ENCODE data around the gene FAM151A.

FAM151A gene

DNA sequence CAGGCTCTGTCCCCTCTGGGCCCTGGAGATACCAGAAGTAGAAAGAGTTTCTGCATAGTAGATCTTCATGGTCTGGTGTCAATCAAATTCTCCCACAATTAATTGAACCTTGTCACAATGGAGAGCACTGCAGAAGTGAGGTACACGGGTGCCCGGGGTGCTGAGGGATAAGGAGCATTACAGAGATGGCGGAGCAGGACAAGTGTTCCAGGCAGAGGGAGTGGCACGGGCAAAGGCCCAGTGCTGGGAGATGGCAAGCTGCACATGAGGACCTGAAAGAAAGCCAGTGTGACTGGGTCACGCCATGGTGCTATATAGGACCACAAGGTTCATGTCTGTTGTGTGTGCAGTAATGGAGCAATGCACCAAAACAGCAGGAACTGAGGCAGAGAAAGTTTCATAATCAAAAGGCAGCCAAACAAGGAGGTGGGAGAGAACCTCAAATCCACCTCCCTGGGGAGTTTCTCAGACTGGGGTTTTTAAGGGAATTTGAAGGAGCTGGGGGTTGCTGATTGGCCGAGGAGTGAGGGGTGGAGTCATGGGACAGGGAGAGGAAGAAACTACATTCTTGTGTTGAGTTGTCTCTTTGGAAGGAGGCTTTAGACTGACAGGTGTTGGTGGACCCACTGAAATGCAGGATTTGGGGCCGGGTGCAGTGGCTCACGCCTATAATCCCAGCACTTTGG is 47.6 kb downstream of the FAM151A start:
- no peak for DNase-seq

DNA sequence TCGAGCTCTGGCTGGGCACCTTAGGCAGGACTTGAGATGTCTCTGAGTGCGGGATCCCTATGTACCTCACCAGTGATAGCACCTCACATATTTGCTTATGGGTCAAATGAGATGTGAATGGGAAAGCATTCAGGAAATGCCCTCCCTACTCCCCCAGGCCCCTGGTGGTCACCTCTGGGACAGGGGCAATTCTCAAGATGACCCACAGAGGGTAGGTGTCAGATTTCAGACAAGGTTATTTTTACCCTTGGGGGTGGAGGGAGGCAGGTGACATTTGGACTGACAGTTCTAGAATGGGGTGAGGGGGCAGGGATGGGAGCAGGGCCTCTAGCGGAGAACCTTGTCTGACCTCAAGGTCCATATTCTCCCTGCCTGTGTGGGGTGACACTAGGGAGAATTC is 48.2 kb downstream of the FAM151A start:
- no peak for DNase-seq

GRCh38 chr1:54574158-54574778 is 49.1 kb downstream of the FAM151A start:
- no peak for DNase-seq

- DNase-seq = no peak
These were observed 50.8 kb downstream of the FAM151A start for GRCh38 chr1:54572542-54572850.

DNA sequence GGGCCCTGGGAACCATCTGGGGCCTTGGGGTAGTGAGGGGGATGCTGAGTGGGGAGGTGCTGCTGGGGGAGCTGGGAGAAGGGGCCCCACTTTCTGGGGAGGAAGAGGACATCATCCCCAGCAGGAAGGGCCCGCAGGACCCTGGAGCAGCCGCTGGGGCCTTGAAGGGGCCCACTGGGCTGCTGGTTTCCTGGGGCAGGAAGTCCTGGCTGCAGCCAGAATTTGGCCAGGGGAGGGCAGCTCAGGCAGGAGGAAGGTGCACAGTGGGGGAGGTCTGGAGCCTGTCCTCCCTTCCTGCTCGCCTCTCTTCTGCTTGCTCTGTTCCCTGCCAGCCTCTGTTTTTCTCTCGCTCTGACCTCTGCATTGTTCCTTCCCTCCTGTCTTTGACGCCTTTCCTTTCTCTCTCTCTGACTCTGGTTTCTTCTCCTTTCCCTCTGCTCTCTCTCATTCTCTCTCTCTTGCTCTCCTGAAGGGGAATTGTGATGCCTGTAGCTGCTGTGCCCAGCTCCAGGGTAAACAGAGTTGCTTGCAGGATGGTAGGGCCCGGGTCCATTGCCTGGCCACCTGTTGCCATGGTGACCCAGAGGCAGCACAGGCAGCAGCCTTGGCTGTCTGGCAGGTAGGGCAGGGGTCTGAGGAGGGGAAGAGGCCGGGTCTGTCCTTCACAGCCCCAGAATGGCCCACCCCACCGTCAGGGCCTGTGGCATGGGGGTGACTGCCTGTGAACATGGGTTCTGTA is 51.4 kb downstream of the FAM151A start:
- no peak for DNase-seq

GRCh38 chr1:54571326-54571725 is 52.0 kb downstream of the FAM151A start:
- no peak for DNase-seq

- no peak for DNase-seq
These were observed 53.2 kb downstream of the FAM151A start for GRCh38 chr1:54570161-54570560.

GRCh38 chr1:54569339-54569738 is 54.0 kb downstream of the FAM151A start:
- DNase-seq = no peak

- no peak for DNase-seq
These were observed 55.4 kb downstream of the FAM151A start for GRCh38 chr1:54567961-54568360.

DNA sequence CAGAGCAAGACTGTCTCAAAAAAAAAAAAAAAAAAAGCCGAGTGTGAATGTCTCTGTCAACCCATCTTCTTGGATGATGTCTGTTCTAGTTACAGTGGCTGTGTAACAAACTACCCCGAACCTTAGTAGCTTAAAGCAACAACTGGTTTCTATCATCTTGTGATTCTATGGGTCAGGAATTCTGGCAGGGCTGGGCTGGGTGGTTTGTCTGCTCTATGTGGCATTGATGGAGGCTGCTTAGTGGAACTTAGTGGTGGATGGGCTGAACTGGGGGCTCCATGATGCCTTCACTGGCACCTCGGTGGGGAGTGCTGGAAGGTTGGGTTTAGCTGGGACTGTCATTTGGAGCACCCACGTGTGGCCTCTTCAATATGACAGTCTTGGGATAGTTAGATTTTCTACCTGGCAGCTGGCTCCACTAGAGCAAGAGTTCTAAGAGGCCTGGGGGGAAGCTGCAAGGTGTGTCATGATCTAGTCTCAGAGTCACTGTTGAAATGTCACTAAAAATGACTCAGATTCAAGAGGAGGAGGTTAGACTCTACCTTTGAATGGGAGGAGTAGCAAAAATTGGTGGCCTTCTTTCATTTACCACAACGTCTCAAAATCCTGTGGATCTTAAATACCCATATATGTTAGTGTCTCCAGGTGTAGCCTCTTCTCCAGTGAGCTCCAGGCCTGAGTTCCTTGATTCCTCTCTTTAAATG is 56.7 kb downstream of the FAM151A start:
- DNase-seq = no peak

- no peak for DNase-seq
These were observed 58.2 kb downstream of the FAM151A start for GRCh38 chr1:54565113-54565501.

- no peak for DNase-seq
These were observed 58.8 kb downstream of the FAM151A start for GRCh38 chr1:54564312-54565112.

GRCh38 chr1:54559771-54560231 is 63.5 kb downstream of the FAM151A start:
- DNase-seq = no peak
